HG03469 (cell line): ENCODE data around the gene SHISA8.
A peak's percentile ranks its signal among the peaks of the same experiment; 100 is the strongest.
"Not testable (repeated sequence)": the region's sequence is repeated elsewhere in the genome, so short reads cannot be mapped to it uniquely, and the experiment has no call there.

Experiments
- ATAC-seq: cut with Tn5 transposase; IDR thresholded peaks from one replicate; pipeline ENCODE4 v1.9.1; 2021; ENCODE audit warnings: mild to moderate bottlenecking, moderate library complexity, moderate number of reproducible peaks; ENCODE audit not compliant: unreplicated experiment

The SHISA8 gene

GRCh38 chr22:41915035-41915785 lies at the start of gene SHISA8:
TSS of gene SHISA8 (minus strand) at chr22:41915074. CDS start at chr22:41914667, 407 bp downstream.
- ATAC-seq = no peak

GRCh38 chr22:41964112-41964491 lies 49.2 kb upstream of the SHISA8 start:
- no peak for ATAC-seq

GRCh38 chr22:41963453-41964111 lies 48.7 kb upstream of the SHISA8 start:
- no peak for ATAC-seq

- no peak for ATAC-seq
Measured at GRCh38 chr22:41957941-41958556, 43.2 kb upstream of the SHISA8 start.

- no peak for ATAC-seq
Measured at GRCh38 chr22:41952713-41953112, 37.8 kb upstream of the SHISA8 start.

GRCh38 chr22:41951898-41952474 lies 37.1 kb upstream of the SHISA8 start, which contains the start of gene SMIM45:
TSS of gene SMIM45 (plus strand) at chr22:41952150.
- ATAC-seq = no peak

- ATAC-seq = no peak
Measured at GRCh38 chr22:41949297-41949965, 34.6 kb upstream of the SHISA8 start.

GRCh38 chr22:41948928-41949296 lies 34.0 kb upstream of the SHISA8 start:
- not testable (repeated sequence) for ATAC-seq

- ATAC-seq = no peak
Measured at GRCh38 chr22:41948142-41948541, 33.3 kb upstream of the SHISA8 start.

GRCh38 chr22:41947424-41948080 lies 32.7 kb upstream of the SHISA8 start:
- ATAC-seq = no peak

- ATAC-seq = peak; percentile 53
Measured at GRCh38 chr22:41946629-41947423, 32.0 kb upstream of the SHISA8 start, which contains the start of gene CENPM. TSS of gene CENPM (minus strand) at chr22:41947152. CDS start at chr22:41947076, 76 bp downstream.

GRCh38 chr22:41943661-41944209 lies 28.9 kb upstream of the SHISA8 start:
- ATAC-seq = no peak

- peak; percentile 30 for ATAC-seq
Measured at GRCh38 chr22:41940832-41941765, 26.2 kb upstream of the SHISA8 start.

- ATAC-seq = peak; percentile 40
Measured at GRCh38 chr22:41939981-41940831, 25.3 kb upstream of the SHISA8 start.

- no peak for ATAC-seq
Measured at GRCh38 chr22:41936894-41937169, 22.0 kb upstream of the SHISA8 start.

GRCh38 chr22:41935509-41935908 lies 20.6 kb upstream of the SHISA8 start:
- no peak for ATAC-seq

- no peak for ATAC-seq
Measured at GRCh38 chr22:41935015-41935351, 20.1 kb upstream of the SHISA8 start.
